ENCODE data around the gene SLC6A16.

The SLC6A16 gene

GRCh38 chr19:49255674-49256073 is 69.3 kb downstream of the SLC6A16 start:
- Histone ChIP-seq H3K9me3 (ENCODE audit: insufficient read depth, low read length) (peaks cover 15% of the 10 kb centered on the region), H3K9ac (ENCODE audit: low read length) (no peak overlapping the region), H2AFZ (ENCODE audit: low read depth, low read length) (no peak overlapping the region), H3K4me3 (ENCODE audit: low read length) (no peak overlapping the region), H3K36me3 (replicated peaks; ENCODE audit: low read depth, low read length) (no peaks in the 10 kb centered on the region), H4K20me1 (ENCODE audit: insufficient read depth, low read length) (no peaks in the 10 kb centered on the region), H3K27ac (ENCODE audit: low read length) (no peak overlapping the region), H3K4me1 (ENCODE audit: low read length) (no peaks in the 10 kb centered on the region), H3K79me2 (ENCODE audit: low read length) (no peaks in the 10 kb centered on the region), H3K27me3 (ENCODE audit: low read depth, low read length) (0 out of 2 replicates have a peak, but pooled peaks cover 4% of the 10 kb centered on the region), H3K4me2 (ENCODE audit: low read length) (no peak overlapping the region)
- TF ChIP-seq CTCF (IDR thresholded peaks at IDR 0.05; ENCODE audit: low read depth, low read length) (no peak), EZH2phosphoT487 (IDR thresholded peaks at IDR 0.05; ENCODE audit: low read depth) (no peak)

- H3K27me3 ChIP-seq (ENCODE audit: low read depth, low read length), result no peaks in the 10 kb centered on the region
- no peak overlapping the region for H3K27ac ChIP-seq (ENCODE audit: low read length)
- peaks cover 3% of the 10 kb centered on the region; the same call in 1 of the 2 replicates for H3K4me1 ChIP-seq (ENCODE audit: low read length)
- no peak overlapping the region for H3K4me3 ChIP-seq (ENCODE audit: low read length)
- H3K9ac ChIP-seq (ENCODE audit: low read length), result no peak overlapping the region
- no peaks in the 10 kb centered on the region for H3K36me3 ChIP-seq (replicated peaks; ENCODE audit: low read depth, low read length)
- no peaks in the 10 kb centered on the region for H3K79me2 ChIP-seq (ENCODE audit: low read length)
- no peaks in the 10 kb centered on the region for H3K9me3 ChIP-seq (ENCODE audit: insufficient read depth, low read length)
- no peak overlapping the region for H3K4me2 ChIP-seq (ENCODE audit: low read length)
- no peak overlapping the region for H2AFZ ChIP-seq (ENCODE audit: low read depth, low read length)
- H4K20me1 ChIP-seq (ENCODE audit: insufficient read depth, low read length), result no peaks in the 10 kb centered on the region
- TF ChIP-seq EZH2phosphoT487 (IDR thresholded peaks at IDR 0.05; ENCODE audit: low read depth), result no peak
- TF ChIP-seq CTCF (IDR thresholded peaks at IDR 0.05; ENCODE audit: low read depth, low read length), result no peak
These were observed 75.1 kb downstream of the SLC6A16 start for GRCh38 chr19:49249933-49250332.

GRCh38 chr19:49247676-49248075 is 77.3 kb downstream of the SLC6A16 start:
- no peak overlapping the region for H3K9ac ChIP-seq (ENCODE audit: low read length)
- H3K27me3 ChIP-seq (ENCODE audit: low read depth, low read length), result no peaks in the 10 kb centered on the region

GRCh38 chr19:49244256-49244655 is 80.7 kb downstream of the SLC6A16 start:
- no peak overlapping the region for H2AFZ ChIP-seq (ENCODE audit: low read depth, low read length)
- H3K79me2 ChIP-seq (ENCODE audit: low read length), result no peaks in the 10 kb centered on the region
- no peak for TF ChIP-seq EZH2phosphoT487 (IDR thresholded peaks at IDR 0.05; ENCODE audit: low read depth)
- TF ChIP-seq CTCF (IDR thresholded peaks at IDR 0.05; ENCODE audit: low read depth, low read length), result no peak
- no peak overlapping the region for H3K4me2 ChIP-seq (ENCODE audit: low read length)
- H4K20me1 ChIP-seq (ENCODE audit: insufficient read depth, low read length), result no peaks in the 10 kb centered on the region
- H3K4me3 ChIP-seq (ENCODE audit: low read length), result no peak overlapping the region
- H3K27ac ChIP-seq (ENCODE audit: low read length), result no peak overlapping the region
- H3K9ac ChIP-seq (ENCODE audit: low read length), result no peak overlapping the region
- H3K36me3 ChIP-seq (replicated peaks; ENCODE audit: low read depth, low read length), result no peaks in the 10 kb centered on the region
- no peaks in the 10 kb centered on the region for H3K27me3 ChIP-seq (ENCODE audit: low read depth, low read length)
- peaks cover 3% of the 10 kb centered on the region; the same call in 1 of the 2 replicates for H3K4me1 ChIP-seq (ENCODE audit: low read length)
- no peaks in the 10 kb centered on the region for H3K9me3 ChIP-seq (ENCODE audit: insufficient read depth, low read length)

More at GRCh38 chr19:49247676-49248075, 77.3 kb downstream of the SLC6A16 start:
- Histone ChIP-seq H3K36me3 (replicated peaks; ENCODE audit: low read depth, low read length) (no peaks in the 10 kb centered on the region), H3K4me1 (ENCODE audit: low read length) (peaks cover 3% of the 10 kb centered on the region; the same call in 1 of the 2 replicates), H3K27ac (ENCODE audit: low read length) (no peak overlapping the region), H3K9me3 (ENCODE audit: insufficient read depth, low read length) (no peaks in the 10 kb centered on the region), H3K4me2 (ENCODE audit: low read length) (no peak overlapping the region), H3K4me3 (ENCODE audit: low read length) (no peak overlapping the region), H4K20me1 (ENCODE audit: insufficient read depth, low read length) (no peaks in the 10 kb centered on the region), H2AFZ (ENCODE audit: low read depth, low read length) (no peak overlapping the region), H3K79me2 (ENCODE audit: low read length) (no peaks in the 10 kb centered on the region)
- no peak for TF ChIP-seq CTCF (IDR thresholded peaks at IDR 0.05; ENCODE audit: low read depth, low read length)
- TF ChIP-seq EZH2phosphoT487 (IDR thresholded peaks at IDR 0.05; ENCODE audit: low read depth), result no peak
